Upper lobe of left lung (tissue), 4 donors: ENCODE measurements around the gene LIPM.

ENCODE experiments used
- EP300 ChIP-seq, 4 donors: sonication (generic); formaldehyde crosslinking; IDR thresholded peaks; one replicate each; pipeline ENCODE4 v1.5.1; 2017; ENCODE audit warnings: antibody characterized with exemption in 4 of 4, control low read depth in 2 of 4
- POLR2A ChIP-seq, 4 donors: fragments of 450-650 bp; IDR thresholded peaks; one replicate each; pipeline ENCODE4 v1.5.1; 2016 to 2017; ENCODE audit warnings: antibody characterized with exemption in 4 of 4, mild to moderate bottlenecking in 2 of 4
- POLR2AphosphoS5 ChIP-seq, 2 donors: sonication (generic); formaldehyde crosslinking; IDR thresholded peaks; one replicate each; pipeline ENCODE4 v1.5.1; 2017; ENCODE audit warnings: antibody characterized with exemption in 2 of 2
- TF ChIP-seq, protein P1 (sequence below), 6 experiments: fragments of 450-650 bp in 4 of 6; fragments of 200-600 bp in 2 of 6; sonication (generic) in 2 of 6; IDR thresholded peaks; one replicate each; pipeline ENCODE4 v1.5.1; 2016 to 2019; ENCODE audit warnings: antibody characterized with exemption in 6 of 6

DNA sequence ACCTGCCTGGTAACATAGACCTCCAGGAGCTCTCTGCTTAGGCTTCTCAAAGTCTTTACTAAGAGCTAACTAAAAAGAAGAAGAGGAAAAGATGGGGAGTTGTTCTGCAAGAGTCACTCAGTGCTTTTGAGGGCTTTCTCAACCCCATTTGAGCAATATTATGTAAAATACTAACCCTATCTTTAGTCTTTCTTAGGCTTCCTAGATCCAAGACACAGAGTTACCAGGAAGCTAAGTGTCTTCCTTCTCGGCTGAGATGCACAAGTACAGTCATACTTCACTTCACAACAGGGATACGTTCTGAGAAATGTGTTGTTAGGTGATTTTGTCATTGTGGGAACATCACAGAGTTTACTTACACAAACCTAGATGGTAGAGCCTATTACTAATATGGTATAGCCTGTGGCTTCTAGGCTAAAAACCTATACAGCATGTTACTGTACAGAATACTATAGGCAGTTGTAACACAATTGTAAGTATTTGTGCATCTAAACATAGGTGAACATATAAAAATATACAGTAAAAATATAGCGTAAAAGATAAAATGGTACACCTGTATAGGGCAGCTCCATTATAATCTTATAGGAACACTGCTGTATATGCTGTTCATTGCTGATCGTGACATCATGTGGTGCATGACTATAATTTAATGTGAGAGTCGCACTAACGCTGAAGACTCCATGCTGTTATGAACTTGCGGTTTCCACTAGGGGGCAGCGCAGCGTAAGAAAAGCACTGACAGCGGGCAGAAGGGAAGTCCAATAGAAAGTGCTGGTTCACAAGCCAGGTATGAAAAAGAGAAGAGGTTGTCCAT, 32.8 kb downstream of the LIPM start:
- TF ChIP-seq, protein P1, sequence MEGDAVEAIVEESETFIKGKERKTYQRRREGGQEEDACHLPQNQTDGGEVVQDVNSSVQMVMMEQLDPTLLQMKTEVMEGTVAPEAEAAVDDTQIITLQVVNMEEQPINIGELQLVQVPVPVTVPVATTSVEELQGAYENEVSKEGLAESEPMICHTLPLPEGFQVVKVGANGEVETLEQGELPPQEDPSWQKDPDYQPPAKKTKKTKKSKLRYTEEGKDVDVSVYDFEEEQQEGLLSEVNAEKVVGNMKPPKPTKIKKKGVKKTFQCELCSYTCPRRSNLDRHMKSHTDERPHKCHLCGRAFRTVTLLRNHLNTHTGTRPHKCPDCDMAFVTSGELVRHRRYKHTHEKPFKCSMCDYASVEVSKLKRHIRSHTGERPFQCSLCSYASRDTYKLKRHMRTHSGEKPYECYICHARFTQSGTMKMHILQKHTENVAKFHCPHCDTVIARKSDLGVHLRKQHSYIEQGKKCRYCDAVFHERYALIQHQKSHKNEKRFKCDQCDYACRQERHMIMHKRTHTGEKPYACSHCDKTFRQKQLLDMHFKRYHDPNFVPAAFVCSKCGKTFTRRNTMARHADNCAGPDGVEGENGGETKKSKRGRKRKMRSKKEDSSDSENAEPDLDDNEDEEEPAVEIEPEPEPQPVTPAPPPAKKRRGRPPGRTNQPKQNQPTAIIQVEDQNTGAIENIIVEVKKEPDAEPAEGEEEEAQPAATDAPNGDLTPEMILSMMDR (IDR thresholded peaks at IDR 0.05): peak; percentile 70 to 90 (median 85)
- TF ChIP-seq POLR2A (IDR thresholded peaks at IDR 0.05): no peak
- TF ChIP-seq POLR2AphosphoS5 (IDR thresholded peaks at IDR 0.05): no peak
- TF ChIP-seq EP300 (IDR thresholded peaks at IDR 0.05): no peak
